Measurements from ENCODE around the gene ERF. TPM values are rescaled to one million over a fixed set of nuclear protein-coding genes. Genes with fewer than 3 reads are reported as not detected.

Gene ERF
- total RNA-seq, 1 donor from 2014 or later, result 75.3 TPM

DNA sequence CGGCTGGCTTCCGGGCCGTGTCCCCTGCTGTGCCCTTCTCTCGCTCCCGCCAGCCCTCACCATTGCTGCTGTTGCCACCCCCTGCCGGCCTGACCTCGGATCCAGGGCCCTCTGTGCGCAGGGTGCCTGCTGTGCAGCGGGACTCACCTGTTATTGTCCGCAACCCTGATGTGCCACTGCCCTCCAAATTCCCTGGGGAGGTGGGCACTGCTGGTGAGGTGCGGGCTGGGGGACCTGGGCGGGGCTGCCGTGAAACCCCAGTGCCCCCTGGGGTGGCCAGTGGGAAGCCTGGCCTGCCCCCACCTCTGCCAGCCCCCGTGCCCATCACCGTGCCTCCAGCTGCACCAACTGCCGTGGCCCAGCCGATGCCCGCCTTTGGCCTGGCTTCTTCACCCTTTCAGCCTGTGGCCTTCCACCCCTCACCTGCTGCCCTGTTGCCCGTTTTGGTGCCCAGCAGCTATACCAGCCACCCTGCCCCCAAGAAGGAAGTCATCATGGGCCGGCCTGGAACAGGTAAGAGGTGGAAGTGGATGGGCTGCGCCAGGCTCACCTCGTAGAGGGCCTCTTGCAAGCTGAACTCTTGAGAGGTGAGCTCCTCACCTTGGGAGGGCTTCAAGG, 19.2 kb upstream of the ERF start:
- no peak overlapping the region for H3K4me3 Mint-ChIP-seq (ENCODE audit: unreplicated experiment)
- peaks cover 66% of the 10 kb centered on the region for H3K4me1 Mint-ChIP-seq (ENCODE audit: unreplicated experiment)
- TF ChIP-seq, protein P1, sequence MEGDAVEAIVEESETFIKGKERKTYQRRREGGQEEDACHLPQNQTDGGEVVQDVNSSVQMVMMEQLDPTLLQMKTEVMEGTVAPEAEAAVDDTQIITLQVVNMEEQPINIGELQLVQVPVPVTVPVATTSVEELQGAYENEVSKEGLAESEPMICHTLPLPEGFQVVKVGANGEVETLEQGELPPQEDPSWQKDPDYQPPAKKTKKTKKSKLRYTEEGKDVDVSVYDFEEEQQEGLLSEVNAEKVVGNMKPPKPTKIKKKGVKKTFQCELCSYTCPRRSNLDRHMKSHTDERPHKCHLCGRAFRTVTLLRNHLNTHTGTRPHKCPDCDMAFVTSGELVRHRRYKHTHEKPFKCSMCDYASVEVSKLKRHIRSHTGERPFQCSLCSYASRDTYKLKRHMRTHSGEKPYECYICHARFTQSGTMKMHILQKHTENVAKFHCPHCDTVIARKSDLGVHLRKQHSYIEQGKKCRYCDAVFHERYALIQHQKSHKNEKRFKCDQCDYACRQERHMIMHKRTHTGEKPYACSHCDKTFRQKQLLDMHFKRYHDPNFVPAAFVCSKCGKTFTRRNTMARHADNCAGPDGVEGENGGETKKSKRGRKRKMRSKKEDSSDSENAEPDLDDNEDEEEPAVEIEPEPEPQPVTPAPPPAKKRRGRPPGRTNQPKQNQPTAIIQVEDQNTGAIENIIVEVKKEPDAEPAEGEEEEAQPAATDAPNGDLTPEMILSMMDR (IDR thresholded peaks at IDR 0.05), result no peak
- no peak overlapping the region for H3K27ac Mint-ChIP-seq (ENCODE audit: unreplicated experiment)
- peaks cover 18% of the 10 kb centered on the region for H3K36me3 Mint-ChIP-seq (ENCODE audit: unreplicated experiment)
- DNase-seq (ENCODE audit: extremely low spot score, unreplicated experiment), result no peak
- H3K27me3 Mint-ChIP-seq (ENCODE audit: unreplicated experiment), result no peaks in the 10 kb centered on the region
- no peaks in the 10 kb centered on the region for H3K9me3 Mint-ChIP-seq (ENCODE audit: unreplicated experiment)

DNA sequence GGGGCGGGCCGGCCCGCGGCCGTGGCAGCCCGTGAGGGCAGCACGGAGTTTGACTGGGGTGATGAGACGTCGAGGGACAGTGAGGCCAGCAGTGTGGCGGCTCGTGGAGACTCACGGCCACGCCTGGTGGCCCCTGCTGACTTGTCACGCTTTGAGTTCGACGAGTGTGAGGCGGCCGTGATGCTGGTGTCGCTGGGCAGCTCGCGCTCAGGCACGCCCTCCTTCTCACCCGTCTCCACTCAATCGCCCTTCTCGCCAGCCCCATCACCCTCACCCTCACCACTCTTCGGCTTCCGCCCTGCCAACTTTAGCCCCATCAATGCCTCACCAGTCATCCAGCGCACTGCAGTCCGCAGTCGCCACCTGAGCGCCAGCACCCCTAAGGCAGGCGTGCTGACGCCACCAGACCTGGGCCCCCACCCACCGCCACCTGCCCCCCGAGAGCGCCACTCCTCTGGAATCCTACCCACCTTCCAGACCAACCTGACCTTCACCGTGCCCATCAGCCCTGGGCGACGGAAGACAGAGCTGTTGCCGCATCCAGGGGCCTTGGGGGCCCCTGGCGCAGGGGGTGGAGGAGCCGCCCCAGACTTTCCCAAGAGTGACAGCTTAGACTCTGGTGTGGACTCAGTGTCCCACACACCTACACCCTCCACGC, 18.6 kb upstream of the ERF start:
- H3K27me3 Mint-ChIP-seq (ENCODE audit: unreplicated experiment), result no peaks in the 10 kb centered on the region
- no peak overlapping the region for H3K4me3 Mint-ChIP-seq (ENCODE audit: unreplicated experiment)
- TF ChIP-seq, protein P1 (IDR thresholded peaks at IDR 0.05), result no peak
- no peak overlapping the region for H3K27ac Mint-ChIP-seq (ENCODE audit: unreplicated experiment)
- no peaks in the 10 kb centered on the region for H3K9me3 Mint-ChIP-seq (ENCODE audit: unreplicated experiment)
- DNase-seq (ENCODE audit: extremely low spot score, unreplicated experiment), result no peak
- H3K4me1 Mint-ChIP-seq (ENCODE audit: unreplicated experiment), result peaks cover 60% of the 10 kb centered on the region
- peaks cover 18% of the 10 kb centered on the region for H3K36me3 Mint-ChIP-seq (ENCODE audit: unreplicated experiment)

DNA sequence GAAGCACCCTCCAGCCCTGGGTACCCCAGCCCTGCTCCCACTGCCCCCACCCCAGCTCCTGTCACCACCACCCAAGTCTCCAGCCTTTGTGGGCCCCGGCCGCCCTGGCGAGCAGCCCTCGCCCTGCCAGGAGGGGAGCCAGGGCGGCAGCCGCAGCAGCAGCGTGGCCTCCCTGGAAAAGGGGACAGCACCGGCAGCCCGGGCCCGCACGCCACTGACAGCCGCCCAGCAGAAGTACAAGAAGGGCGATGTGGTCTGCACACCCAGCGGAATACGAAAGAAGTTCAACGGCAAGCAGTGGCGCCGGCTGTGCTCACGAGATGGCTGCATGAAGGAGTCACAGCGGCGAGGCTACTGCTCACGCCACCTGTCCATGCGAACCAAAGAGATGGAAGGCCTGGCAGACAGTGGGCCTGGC, 18.1 kb upstream of the ERF start:
- H3K4me3 Mint-ChIP-seq (ENCODE audit: unreplicated experiment), result no peak overlapping the region
- H3K4me1 Mint-ChIP-seq (ENCODE audit: unreplicated experiment), result peaks cover 56% of the 10 kb centered on the region
- DNase-seq (ENCODE audit: extremely low spot score, unreplicated experiment), result no peak
- no peaks in the 10 kb centered on the region for H3K27me3 Mint-ChIP-seq (ENCODE audit: unreplicated experiment)
- H3K36me3 Mint-ChIP-seq (ENCODE audit: unreplicated experiment), result peaks cover 18% of the 10 kb centered on the region
- no peak overlapping the region for H3K27ac Mint-ChIP-seq (ENCODE audit: unreplicated experiment)
- H3K9me3 Mint-ChIP-seq (ENCODE audit: unreplicated experiment), result no peaks in the 10 kb centered on the region
- TF ChIP-seq, protein P1 (IDR thresholded peaks at IDR 0.05), result no peak

DNA sequence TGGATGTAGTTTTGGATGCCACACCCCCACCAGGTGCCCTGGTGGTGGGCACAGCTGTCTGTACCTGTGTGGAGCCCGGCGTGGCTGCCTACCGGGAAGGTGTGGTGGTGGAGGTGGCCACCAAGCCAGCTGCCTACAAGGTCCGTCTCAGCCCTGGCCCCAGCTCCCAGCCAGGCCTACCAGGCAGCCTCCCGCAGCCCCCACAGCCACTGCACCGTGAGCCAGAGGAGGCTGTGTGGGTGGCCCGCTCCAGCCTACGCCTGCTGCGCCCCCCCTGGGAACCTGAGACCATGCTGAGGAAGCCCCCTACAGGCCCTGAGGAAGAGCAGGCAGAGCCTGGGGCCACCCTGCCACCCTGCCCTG, 17.6 kb upstream of the ERF start:
- no peaks in the 10 kb centered on the region for H3K9me3 Mint-ChIP-seq (ENCODE audit: unreplicated experiment)
- H3K4me1 Mint-ChIP-seq (ENCODE audit: unreplicated experiment), result peaks cover 56% of the 10 kb centered on the region
- peaks cover 18% of the 10 kb centered on the region for H3K36me3 Mint-ChIP-seq (ENCODE audit: unreplicated experiment)
- H3K27ac Mint-ChIP-seq (ENCODE audit: unreplicated experiment), result no peak overlapping the region
- no peak overlapping the region for H3K4me3 Mint-ChIP-seq (ENCODE audit: unreplicated experiment)
- H3K27me3 Mint-ChIP-seq (ENCODE audit: unreplicated experiment), result no peaks in the 10 kb centered on the region
- TF ChIP-seq, protein P1 (IDR thresholded peaks at IDR 0.05), result no peak
- no peak for DNase-seq (ENCODE audit: extremely low spot score, unreplicated experiment)

DNA sequence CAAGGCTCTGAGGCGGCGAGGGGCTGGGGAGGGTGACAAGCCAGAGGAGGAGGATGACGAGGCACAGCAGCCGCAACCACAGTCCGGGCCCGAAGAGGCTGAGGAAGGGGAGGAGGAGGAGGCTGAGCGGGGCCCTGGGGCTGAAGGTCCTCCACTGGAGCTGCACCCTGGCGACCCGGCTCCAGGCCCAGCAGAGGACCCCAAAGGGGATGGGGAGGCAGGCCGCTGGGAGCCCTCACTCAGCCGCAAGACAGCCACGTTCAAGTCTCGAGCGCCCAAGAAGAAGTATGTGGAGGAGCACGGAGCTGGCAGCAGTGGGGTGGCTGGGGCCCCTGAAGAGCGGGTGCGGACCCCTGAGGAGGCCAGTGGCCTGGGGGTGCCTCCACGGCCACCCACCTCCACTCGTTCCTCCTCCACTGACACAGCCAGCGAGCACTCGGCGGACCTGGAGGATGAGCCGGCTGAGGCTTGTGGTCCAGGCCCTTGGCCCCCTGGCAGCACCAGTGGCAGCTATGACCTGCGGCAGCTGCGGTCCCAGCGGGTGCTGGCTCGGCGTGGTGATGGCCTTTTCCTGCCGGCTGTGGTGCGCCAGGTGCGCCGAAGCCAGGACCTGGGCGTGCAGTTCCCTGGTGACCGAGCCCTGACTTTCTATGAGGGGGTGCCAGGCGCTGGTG, 17.1 kb upstream of the ERF start:
- no peak for DNase-seq (ENCODE audit: extremely low spot score, unreplicated experiment)
- H3K4me3 Mint-ChIP-seq (ENCODE audit: unreplicated experiment), result no peak overlapping the region
- H3K4me1 Mint-ChIP-seq (ENCODE audit: unreplicated experiment), result peaks cover 52% of the 10 kb centered on the region
- H3K9me3 Mint-ChIP-seq (ENCODE audit: unreplicated experiment), result no peaks in the 10 kb centered on the region
- no peak overlapping the region for H3K27ac Mint-ChIP-seq (ENCODE audit: unreplicated experiment)
- no peaks in the 10 kb centered on the region for H3K27me3 Mint-ChIP-seq (ENCODE audit: unreplicated experiment)
- TF ChIP-seq, protein P1 (IDR thresholded peaks at IDR 0.05), result no peak
- H3K36me3 Mint-ChIP-seq (ENCODE audit: unreplicated experiment), result peaks cover 18% of the 10 kb centered on the region

Measured in osteocyte (in vitro differentiated cells).